PC-9 (cell line): ENCODE data around the gene TCF4. TPM values are rescaled to one million over a fixed set of nuclear protein-coding genes. Genes with fewer than 3 reads are reported as not detected.

Experiments
- BruUV-seq: library from RNA; stranded (reverse); fragments of 400-500 nt; replicated peaks from 2 replicates; lab custom pipeline; 2021; lab: Mats Ljungman, UMichigan
- CTCF ChIA-PET: fragments of 300-600 bp; sonication (Branson Sonifier 250); formaldehyde crosslinking; loops from one replicate; lab custom pipeline; 2022; ENCODE audit warnings: antibody characterized with exemption; lab: Charles Lee
- POLR2A ChIA-PET: fragments of 300-600 bp; sonication (Branson Sonifier 250); formaldehyde crosslinking; loops from one replicate; lab custom pipeline; 2022; ENCODE audit warnings: antibody characterized with exemption; ENCODE audit not compliant: unreplicated experiment; lab: Charles Lee
- DNase-seq, 2 experiments: peaks; one replicate each; pipeline versions ENCODE4 v3.0.0 to v3.0.0-alpha.2; 2015 to 2022; ENCODE audit warnings: mixed read lengths in 1 of 2
- H2AFZ ChIP-seq: fragments of 200-600 bp; sonication (generic); 2 replicates; pipeline ENCODE4 v1.8.1; 2017; ENCODE audit warnings: antibody characterized with exemption
- H3F3A ChIP-seq: fragments of 200-600 bp; sonication (generic); 2 replicates; pipeline ENCODE4 v1.8.1; 2017; ENCODE audit warnings: antibody characterized with exemption, mild to moderate bottlenecking, low read depth; ENCODE audit not compliant: insufficient read depth
- H3K27ac ChIP-seq: fragments of 200-600 bp; sonication (generic); 2 replicates; pipeline ENCODE4 v1.6.1; 2016; ENCODE audit warnings: mixed run types
- H3K27me3 ChIP-seq: fragments of 200-600 bp; sonication (generic); 2 replicates; pipeline ENCODE4 v1.6.1; 2016; ENCODE audit warnings: low read depth, mixed run types; ENCODE audit not compliant: insufficient read depth
- H3K36me3 ChIP-seq: fragments of 200-600 bp; sonication (generic); 2 replicates; pipeline ENCODE4 v1.6.1; 2016; ENCODE audit warnings: low read depth, mixed run types
- H3K4me1 ChIP-seq: fragments of 200-600 bp; sonication (generic); replicated peaks from 2 replicates; pipeline ENCODE4 v1.6.1; 2016; ENCODE audit warnings: mixed run types; ENCODE audit not compliant: insufficient read depth
- H3K4me2 ChIP-seq: fragments of 200-600 bp; sonication (generic); 2 replicates; pipeline ENCODE4 v1.6.1; 2017; ENCODE audit warnings: mixed run types
- H3K4me3 ChIP-seq: fragments of 200-600 bp; sonication (generic); 2 replicates; pipeline ENCODE4 v1.6.1; 2016; ENCODE audit warnings: mixed run types
- H3K79me2 ChIP-seq: fragments of 200-600 bp; sonication (generic); 2 replicates; pipeline ENCODE4 v1.6.1; 2017; ENCODE audit warnings: low read depth, mixed run types
- H3K9me2 ChIP-seq: fragments of 200-600 bp; sonication (generic); 2 replicates; pipeline ENCODE4 v1.8.1; 2017; ENCODE audit warnings: mild to moderate bottlenecking; ENCODE audit not compliant: insufficient read depth
- H3K9me3 ChIP-seq: fragments of 200-600 bp; sonication (generic); 2 replicates; pipeline ENCODE4 v1.8.1; 2016; ENCODE audit warnings: low read depth; ENCODE audit not compliant: insufficient read depth
- H4K20me1 ChIP-seq: fragments of 200-600 bp; sonication (generic); 2 replicates; pipeline ENCODE4 v1.8.1; 2017; ENCODE audit not compliant: insufficient read depth
- EZH2 ChIP-seq: fragments of 200-600 bp; sonication (generic); IDR thresholded peaks from 2 replicates; pipeline ENCODE4 v1.8.0; 2017; ENCODE audit warnings: antibody characterized with exemption, low read depth
- intact Hi-C: fragments of 100-400 bp; cut with micrococcal nuclease; formaldehyde crosslinking; loops from one replicate; pipeline ENCODE4 v1.10.0; 2022; ENCODE audit not compliant: unreplicated experiment
- total RNA-seq: library from RNA; stranded (reverse); gene quantifications from 2 replicates; pipeline ENCODE4 v1.2.3, GENCODE V29; 2021
- TF ChIP-seq, protein P1 (sequence below): fragments of 200-600 bp; sonication (generic); conservative IDR thresholded peaks from 2 replicates; pipeline ENCODE4 v1.6.1; 2017; ENCODE audit warnings: mixed run types, antibody characterized with exemption, mild to moderate bottlenecking, moderate library complexity

The TCF4 gene
- total RNA-seq, 1 experiment from 2014 or later, result 0.74 TPM

DNA sequence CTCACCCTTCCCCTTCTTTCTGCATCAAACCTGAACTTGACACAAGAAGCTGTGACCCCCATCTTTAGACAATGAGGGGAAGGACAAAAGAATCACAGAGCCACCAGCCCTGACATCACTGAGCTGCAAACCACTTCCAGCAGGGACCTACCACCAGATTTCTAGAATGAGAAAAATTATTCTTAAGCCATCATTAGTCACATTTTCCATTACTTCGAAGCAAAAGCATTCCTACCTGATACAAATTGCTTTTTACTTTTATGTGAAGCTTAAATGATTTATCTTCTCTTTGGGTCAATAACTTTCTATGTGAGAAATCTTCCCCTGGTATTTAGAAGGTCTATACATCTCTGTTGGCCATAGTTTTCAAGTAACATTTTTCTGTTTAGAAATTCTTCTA, 134.8 kb downstream of the TCF4 start:
- CTCF ChIA-PET, result no interaction called here
- no peaks in the 10 kb centered on the region for H3K79me2 ChIP-seq
- intact Hi-C loops, result no loop called here
- H3K9me2 ChIP-seq, result no peaks in the 10 kb centered on the region
- H3K36me3 ChIP-seq, result no peaks in the 10 kb centered on the region
- POLR2A ChIA-PET, result no interaction called here
- H3F3A ChIP-seq, result no peaks in the 10 kb centered on the region
- no peaks in the 10 kb centered on the region for H4K20me1 ChIP-seq
- DNase-seq, result no peak
- no TSS peak for BruUV-seq
- no peak overlapping the region for H3K4me2 ChIP-seq
- H3K27ac ChIP-seq, result no peak overlapping the region
- no peak overlapping the region for H3K4me3 ChIP-seq
- H3K4me1 ChIP-seq, result no peaks in the 10 kb centered on the region
- H3K9me3 ChIP-seq, result no peaks in the 10 kb centered on the region
- TF ChIP-seq, protein P1, sequence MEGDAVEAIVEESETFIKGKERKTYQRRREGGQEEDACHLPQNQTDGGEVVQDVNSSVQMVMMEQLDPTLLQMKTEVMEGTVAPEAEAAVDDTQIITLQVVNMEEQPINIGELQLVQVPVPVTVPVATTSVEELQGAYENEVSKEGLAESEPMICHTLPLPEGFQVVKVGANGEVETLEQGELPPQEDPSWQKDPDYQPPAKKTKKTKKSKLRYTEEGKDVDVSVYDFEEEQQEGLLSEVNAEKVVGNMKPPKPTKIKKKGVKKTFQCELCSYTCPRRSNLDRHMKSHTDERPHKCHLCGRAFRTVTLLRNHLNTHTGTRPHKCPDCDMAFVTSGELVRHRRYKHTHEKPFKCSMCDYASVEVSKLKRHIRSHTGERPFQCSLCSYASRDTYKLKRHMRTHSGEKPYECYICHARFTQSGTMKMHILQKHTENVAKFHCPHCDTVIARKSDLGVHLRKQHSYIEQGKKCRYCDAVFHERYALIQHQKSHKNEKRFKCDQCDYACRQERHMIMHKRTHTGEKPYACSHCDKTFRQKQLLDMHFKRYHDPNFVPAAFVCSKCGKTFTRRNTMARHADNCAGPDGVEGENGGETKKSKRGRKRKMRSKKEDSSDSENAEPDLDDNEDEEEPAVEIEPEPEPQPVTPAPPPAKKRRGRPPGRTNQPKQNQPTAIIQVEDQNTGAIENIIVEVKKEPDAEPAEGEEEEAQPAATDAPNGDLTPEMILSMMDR, result no peak
- TF ChIP-seq EZH2, result no peak
- no peaks in the 10 kb centered on the region for H3K27me3 ChIP-seq
- no peak overlapping the region for H2AFZ ChIP-seq

DNA sequence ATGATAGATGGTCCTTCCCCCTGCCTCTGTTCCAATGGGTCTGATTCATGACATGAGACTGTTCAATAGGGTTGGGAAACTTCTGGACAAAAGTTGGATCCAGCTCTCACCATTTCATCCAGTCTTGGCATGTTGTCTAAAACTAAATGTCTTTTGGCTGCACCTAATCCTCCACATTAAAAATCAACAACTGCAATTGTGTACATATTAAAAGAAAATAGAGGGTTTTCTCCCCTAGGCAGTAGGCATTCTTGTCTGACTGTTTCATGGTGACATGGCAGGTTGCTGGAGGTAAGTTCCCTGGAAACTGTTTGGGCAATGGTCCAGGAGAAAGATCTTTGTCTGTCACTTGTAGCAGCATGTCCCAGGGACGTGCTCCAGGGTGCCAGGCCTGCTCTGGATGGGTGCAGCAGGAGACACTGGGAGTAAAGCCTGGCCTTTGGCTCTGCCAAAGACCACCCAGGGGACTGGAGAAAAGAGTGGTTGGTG, 135.8 kb downstream of the TCF4 start:
- H4K20me1 ChIP-seq, result no peaks in the 10 kb centered on the region
- no peak overlapping the region for H3K4me2 ChIP-seq
- TF ChIP-seq EZH2, result no peak
- TF ChIP-seq, protein P1, result no peak
- no peak overlapping the region for H3K27ac ChIP-seq
- intact Hi-C loops, result no loop called here
- DNase-seq, result no peak
- H3K27me3 ChIP-seq, result no peaks in the 10 kb centered on the region
- no peaks in the 10 kb centered on the region for H3K9me2 ChIP-seq
- POLR2A ChIA-PET, result no interaction called here
- H3K79me2 ChIP-seq, result no peaks in the 10 kb centered on the region
- BruUV-seq, result no TSS peak
- H3K4me3 ChIP-seq, result no peak overlapping the region
- H3F3A ChIP-seq, result no peaks in the 10 kb centered on the region
- H3K9me3 ChIP-seq, result no peaks in the 10 kb centered on the region
- H2AFZ ChIP-seq, result no peak overlapping the region
- no peaks in the 10 kb centered on the region for H3K4me1 ChIP-seq
- no peaks in the 10 kb centered on the region for H3K36me3 ChIP-seq
- CTCF ChIA-PET, result no interaction called here

DNA sequence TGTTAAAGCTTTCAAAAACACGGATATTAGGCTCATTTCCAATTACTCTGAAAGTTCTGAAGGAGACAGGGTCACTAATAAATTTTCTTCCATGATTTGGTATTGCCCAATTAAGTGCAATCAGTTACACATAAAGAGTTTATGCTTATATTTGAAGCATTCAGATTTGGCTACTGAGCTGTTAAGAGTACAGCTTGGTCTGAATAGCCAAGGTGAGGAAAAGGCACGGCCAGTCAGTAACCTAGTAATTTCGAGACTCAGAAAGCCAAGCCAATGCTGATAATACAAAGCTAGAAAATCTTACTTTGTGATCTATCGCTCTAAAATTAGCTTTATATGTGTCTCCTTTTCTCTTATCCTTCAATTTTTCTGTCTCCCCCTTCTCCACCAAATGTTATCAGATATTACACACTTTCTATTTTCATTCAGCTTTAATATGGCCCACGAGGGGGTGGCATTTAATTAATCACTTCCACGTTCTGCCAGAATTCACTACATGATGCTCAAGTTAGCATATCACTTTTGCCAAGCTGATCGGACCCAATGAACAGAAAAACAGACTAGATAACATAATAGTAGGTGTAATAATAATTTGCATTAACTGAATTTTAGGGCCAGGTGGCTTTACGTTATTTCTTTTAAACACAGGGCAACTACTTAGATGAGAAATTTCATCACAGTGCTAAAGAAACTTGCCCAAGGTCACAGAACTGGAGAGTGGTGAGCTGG, 138.4 kb downstream of the TCF4 start:
- H3K4me2 ChIP-seq, result no peak overlapping the region
- BruUV-seq, result no TSS peak
- H4K20me1 ChIP-seq, result no peaks in the 10 kb centered on the region
- no peak overlapping the region for H2AFZ ChIP-seq
- no peaks in the 10 kb centered on the region for H3K27me3 ChIP-seq
- no peaks in the 10 kb centered on the region for H3K9me2 ChIP-seq
- H3K79me2 ChIP-seq, result no peaks in the 10 kb centered on the region
- ChIA-PET CTCF (no interaction called here), POLR2A (no interaction called here)
- no peaks in the 10 kb centered on the region for H3K36me3 ChIP-seq
- intact Hi-C loops, result no loop called here
- no peaks in the 10 kb centered on the region for H3F3A ChIP-seq
- no peaks in the 10 kb centered on the region for H3K4me1 ChIP-seq
- no peak overlapping the region for H3K27ac ChIP-seq
- DNase-seq, result no peak
- no peak overlapping the region for H3K4me3 ChIP-seq
- TF ChIP-seq, protein P1, result no peak
- TF ChIP-seq EZH2, result no peak
- peaks cover 7% of the 10 kb centered on the region; the same call in 1 of the 2 replicates for H3K9me3 ChIP-seq
